Germinal center (tissue), 1 donor: Measurements from ENCODE around the gene MTLN.
"Not testable (repeated sequence)": the region's sequence is repeated elsewhere in the genome, so short reads cannot be mapped to it uniquely, and the experiment has no call there.

ENCODE experiments used
- DNase-seq: peaks from one replicate; pipeline ENCODE4 v3.0.0; 2012; ENCODE audit warnings: mixed read lengths, low spot score

Gene MTLN

GRCh38 chr2:110211938-110212858 is at the start of gene MTLN:
TSS of gene MTLN (minus strand) at chr2:110212547. CDS start at chr2:110212525, 22 bp downstream.
- peak; percentile 62 for DNase-seq

- not testable (repeated sequence) for DNase-seq
These were observed 49.6 kb upstream of the MTLN start for GRCh38 chr2:110261910-110262309.

GRCh38 chr2:110248081-110248795 is 35.9 kb upstream of the MTLN start:
- not testable (repeated sequence) for DNase-seq

- not testable (repeated sequence) for DNase-seq
These were observed 33.4 kb upstream of the MTLN start for GRCh38 chr2:110245488-110246435.

GRCh38 chr2:110243283-110243682 is 30.9 kb upstream of the MTLN start:
- not testable (repeated sequence) for DNase-seq

- not testable (repeated sequence) for DNase-seq
These were observed 22.2 kb upstream of the MTLN start for GRCh38 chr2:110234514-110234913.

- DNase-seq = not testable (repeated sequence)
These were observed 17.5 kb upstream of the MTLN start for GRCh38 chr2:110229886-110230285.

GRCh38 chr2:110222626-110223025 is 10.3 kb upstream of the MTLN start:
- not testable (repeated sequence) for DNase-seq

GRCh38 chr2:110221938-110222337 is 9.6 kb upstream of the MTLN start:
- no peak for DNase-seq

GRCh38 chr2:110220190-110220564 is 7.8 kb upstream of the MTLN start:
- DNase-seq = no peak

- DNase-seq = no peak
These were observed 7.3 kb upstream of the MTLN start for GRCh38 chr2:110219496-110220189.

GRCh38 chr2:110218889-110219288 is 6.5 kb upstream of the MTLN start:
- not testable (repeated sequence) for DNase-seq

GRCh38 chr2:110216803-110217202 is 4.5 kb upstream of the MTLN start:
- no peak for DNase-seq

- DNase-seq = no peak
These were observed 3.9 kb upstream of the MTLN start for GRCh38 chr2:110216199-110216598.

- DNase-seq = no peak
These were observed 3.3 kb upstream of the MTLN start for GRCh38 chr2:110215566-110216158.

GRCh38 chr2:110215091-110215490 is 2.7 kb upstream of the MTLN start:
- no peak for DNase-seq

- not testable (repeated sequence) for DNase-seq
These were observed 1.2 kb upstream of the MTLN start for GRCh38 chr2:110213522-110213921.

GRCh38 chr2:110205660-110206455 is 6.5 kb downstream of the MTLN start:
- DNase-seq = no peak

GRCh38 chr2:110204408-110205385 is 7.7 kb downstream of the MTLN start, which contains the start of gene NPHP1:
TSS of gene NPHP1 (minus strand) at chr2:110205013. CDS start at chr2:110204968, 45 bp downstream.
- DNase-seq = peak; percentile 91
